IMR-90 (cell line): ENCODE measurements around the gene CFD. TPM values are rescaled to one million over a fixed set of nuclear protein-coding genes. Genes with fewer than 3 reads are reported as not detected.

Experiments
- ATAC-seq: fragments of 200-7000 bp; cut with Tn5 transposase; 2 replicates; pipeline ENCODE4 v1.9.1; 2020; ENCODE audit warnings: low read depth, mild to moderate bottlenecking, moderate library complexity
- BruUV-seq: library from RNA; stranded (reverse); fragments of 400-500 nt; replicated peaks from 2 replicates; lab custom pipeline; 2021; lab: Mats Ljungman, UMichigan
- CTCF ChIA-PET: fragments of 300-600 bp; formaldehyde crosslinking; extraction: SDS; loops from one replicate; lab custom pipeline; 2021; ENCODE audit warnings: antibody characterized with exemption; lab: Yijun Ruan, JAX
- POLR2A ChIA-PET: fragments of 300-600 bp; sonication (Branson Sonifier 250); formaldehyde crosslinking; loops from one replicate; lab custom pipeline; 2022; ENCODE audit warnings: antibody characterized with exemption; ENCODE audit not compliant: unreplicated experiment; lab: Charles Lee
- DNase-seq: peaks from one replicate; pipeline ENCODE4 v3.0.0; 2013
- H2AFZ ChIP-seq: replicated peaks from 2 replicates; pipeline ENCODE3; 2013; ENCODE audit warnings: low read length, mild to moderate bottlenecking; ENCODE audit not compliant: poor library complexity
- H2AK5ac ChIP-seq: 2 replicates; pipeline ENCODE4 v1.6.1; 2013; ENCODE audit warnings: low read depth, low read length, inconsistent platforms
- H2AK9ac ChIP-seq: replicated peaks from 2 replicates; pipeline ENCODE3; 2013; ENCODE audit warnings: mild to moderate bottlenecking, low read depth, low read length, moderate library complexity; ENCODE audit not compliant: poor library complexity
- H2BK120ac ChIP-seq: 2 replicates; pipeline ENCODE4 v1.6.1; 2013; ENCODE audit warnings: low read depth, low read length, inconsistent platforms
- H2BK15ac ChIP-seq: 3 replicates; pipeline ENCODE4 v1.6.1; 2013; ENCODE audit warnings: low read depth, low read length, inconsistent platforms
- H2BK20ac ChIP-seq: 2 replicates; pipeline ENCODE4 v1.6.1; 2013; ENCODE audit warnings: low read depth, mild to moderate bottlenecking, inconsistent platforms, low read length, moderate library complexity
- H2BK5ac ChIP-seq: 2 replicates; pipeline ENCODE4 v1.6.1; 2013; ENCODE audit warnings: mild to moderate bottlenecking, low read depth, low read length, inconsistent platforms; ENCODE audit not compliant: poor library complexity, severe bottlenecking
- H3K14ac ChIP-seq: replicated peaks from 2 replicates; pipeline ENCODE4 v1.6.1; 2013; ENCODE audit warnings: low read depth, low read length, inconsistent platforms
- H3K18ac ChIP-seq: 2 replicates; pipeline ENCODE4 v1.6.1; 2013; ENCODE audit warnings: low read depth, low read length, control low read depth
- H3K23ac ChIP-seq: 2 replicates; pipeline ENCODE4 v1.6.1; 2013; ENCODE audit warnings: low read depth, low read length, inconsistent platforms
- H3K27ac ChIP-seq: 2 replicates; pipeline ENCODE4 v1.5.1; 2013; ENCODE audit warnings: mild to moderate bottlenecking, control low read depth, low read length; ENCODE audit not compliant: insufficient read depth
- H3K27me3 ChIP-seq: 2 replicates; pipeline ENCODE4 v1.6.1; 2013; ENCODE audit warnings: low read length; ENCODE audit not compliant: control insufficient read depth, insufficient read depth
- H3K36me3 ChIP-seq: 2 replicates; pipeline ENCODE4 v1.6.1; 2013; ENCODE audit warnings: low read length, mixed read lengths; ENCODE audit not compliant: control insufficient read depth, insufficient read depth
- H3K4ac ChIP-seq: 2 replicates; pipeline ENCODE4 v1.6.1; 2013; ENCODE audit warnings: low read depth, low read length, inconsistent platforms
- H3K4me1 ChIP-seq: 2 replicates; pipeline ENCODE4 v1.6.1; 2013; ENCODE audit warnings: low read length, mixed read lengths; ENCODE audit not compliant: control insufficient read depth, insufficient read depth
- H3K4me2 ChIP-seq: 2 replicates; pipeline ENCODE4 v1.6.1; 2013; ENCODE audit warnings: low read depth, mild to moderate bottlenecking, control low read depth, low read length, moderate library complexity
- H3K4me3 ChIP-seq: 2 replicates; pipeline ENCODE4 v1.5.1; 2013; ENCODE audit warnings: low read depth, mild to moderate bottlenecking, control low read depth, low read length, moderate library complexity; ENCODE audit not compliant: insufficient read depth
- H3K56ac ChIP-seq: 2 replicates; pipeline ENCODE4 v1.6.1; 2013; ENCODE audit warnings: low read length, inconsistent platforms; ENCODE audit not compliant: insufficient read depth; ENCODE audit errors: extremely low read depth
- H3K79me1 ChIP-seq, 2 experiments: 2 replicates each; pipeline ENCODE4 v1.6.1; 2013; ENCODE audit warnings: low read length in 2 of 2, inconsistent platforms in 1 of 2, low read depth in 1 of 2
- H3K9ac ChIP-seq: 2 replicates; pipeline ENCODE4 v1.6.1; 2013; ENCODE audit warnings: low read depth, low read length, control low read depth
- H3K9me1 ChIP-seq: 2 replicates; pipeline ENCODE4 v1.6.1; 2013; ENCODE audit warnings: low read length, inconsistent platforms; ENCODE audit not compliant: insufficient read depth
- H3K9me3 ChIP-seq: 2 replicates; pipeline ENCODE4 v1.6.1; 2013; ENCODE audit warnings: low read length; ENCODE audit not compliant: control insufficient read depth, insufficient read depth
- H4K20me1 ChIP-seq: 2 replicates; pipeline ENCODE4 v1.6.1; 2013; ENCODE audit warnings: low read length, inconsistent platforms; ENCODE audit not compliant: insufficient read depth
- H4K5ac ChIP-seq: 2 replicates; pipeline ENCODE4 v1.6.1; 2013; ENCODE audit warnings: mild to moderate bottlenecking, low read depth, low read length, control low read depth
- H4K8ac ChIP-seq, 2 experiments: 2 replicates each; pipeline ENCODE4 v1.6.1; 2013; ENCODE audit warnings: low read depth in 2 of 2, low read length in 2 of 2, control low read depth in 1 of 2, inconsistent platforms in 1 of 2
- H4K91ac ChIP-seq: 2 replicates; pipeline ENCODE4 v1.6.1; 2013; ENCODE audit warnings: low read depth, low read length, inconsistent platforms; ENCODE audit not compliant: insufficient read depth
- BHLHE40 ChIP-seq: fragments of 150-350 bp; IDR thresholded peaks from 2 replicates; pipeline ENCODE4 v1.6.1; 2016; ENCODE audit warnings: mild to moderate bottlenecking, low read depth, low read length
- CEBPB ChIP-seq: IDR thresholded peaks from 2 replicates; pipeline ENCODE4 v1.6.1; 2012; ENCODE audit warnings: low read depth, low read length, improper control_type of control experiment
- CHD1 ChIP-seq: IDR thresholded peaks from 2 replicates; pipeline ENCODE4 v1.6.1; 2012; ENCODE audit warnings: low read depth, low read length, improper control_type of control experiment
- CTCF ChIP-seq: conservative IDR thresholded peaks from 2 replicates; pipeline ENCODE4 v1.5.1; 2012; ENCODE audit warnings: mild to moderate bottlenecking, low read depth, low read length, improper control_type of control experiment
- ELK1 ChIP-seq: fragments of 150-350 bp; IDR thresholded peaks from 2 replicates; pipeline ENCODE4 v1.6.1; 2016; ENCODE audit warnings: low read depth, mild to moderate bottlenecking, low read length, moderate library complexity, borderline replicate concordance
- FOS ChIP-seq: fragments of 150-350 bp; IDR thresholded peaks from 2 replicates; pipeline ENCODE4 v1.6.1; 2016; ENCODE audit warnings: low read depth, low read length
- MAFK ChIP-seq: IDR thresholded peaks from 2 replicates; pipeline ENCODE4 v1.6.1; 2012; ENCODE audit warnings: low read depth, low read length, improper control_type of control experiment
- MAZ ChIP-seq: IDR thresholded peaks from 2 replicates; pipeline ENCODE4 v1.6.1; 2012; ENCODE audit warnings: low read depth, mild to moderate bottlenecking, low read length, improper control_type of control experiment, moderate library complexity, borderline replicate concordance
- MXI1 ChIP-seq: IDR thresholded peaks from 2 replicates; pipeline ENCODE4 v1.6.1; 2012; ENCODE audit warnings: low read depth, mild to moderate bottlenecking, low read length, moderate library complexity, borderline replicate concordance
- NFE2L2 ChIP-seq: fragments of 150-350 bp; IDR thresholded peaks from 2 replicates; pipeline ENCODE4 v1.6.1; 2016; ENCODE audit warnings: low read depth, mild to moderate bottlenecking, low read length
- POLR2A ChIP-seq: IDR thresholded peaks from 2 replicates; pipeline ENCODE4 v1.6.1; 2012; ENCODE audit warnings: mild to moderate bottlenecking, low read depth, low read length
- RAD21 ChIP-seq: IDR thresholded peaks from 2 replicates; pipeline ENCODE4 v1.6.1; 2012; ENCODE audit warnings: low read length, improper control_type of control experiment
- RCOR1 ChIP-seq: IDR thresholded peaks from 2 replicates; pipeline ENCODE4 v1.6.1; 2012; ENCODE audit warnings: mild to moderate bottlenecking, low read length, improper control_type of control experiment; ENCODE audit not compliant: insufficient replicate concordance
- RFX5 ChIP-seq: IDR thresholded peaks from 2 replicates; pipeline ENCODE4 v1.8.0; 2012; ENCODE audit warnings: low read depth, mild to moderate bottlenecking, low read length, moderate library complexity
- SMC3 ChIP-seq: fragments of 150-350 bp; IDR thresholded peaks from 2 replicates; pipeline ENCODE4 v1.6.1; 2016; ENCODE audit warnings: low read depth, mild to moderate bottlenecking, antibody characterized with exemption, low read length, moderate library complexity
- USF2 ChIP-seq: fragments of 150-350 bp; IDR thresholded peaks from 2 replicates; pipeline ENCODE4 v1.6.1; 2017; ENCODE audit warnings: mild to moderate bottlenecking, antibody characterized with exemption, low read length, low read depth
- WGBS, 2 experiments: methylation state at CpG; one replicate each; pipeline versions ENCODE4 v1.1.5 to v1.1.7; 2013; ENCODE audit warnings: missing lambda C conversion rate in 2 of 2; ENCODE audit not compliant: insufficient read length in 1 of 2; ENCODE audit errors: extremely low coverage in 2 of 2; 5-methylcytosine and 5-hydroxymethylcytosine counted together
- dilution Hi-C: fragments of 300-500 bp; cut with HindIII; formaldehyde crosslinking; loops from one replicate; pipeline ENCODE4 v1.14.3; 2018; ENCODE audit warnings: low sequenced_read_pairs; ENCODE audit not compliant: unreplicated experiment
- in situ Hi-C: fragments of 300-500 bp; cut with MboI; formaldehyde crosslinking; loops from 3 replicates; pipeline ENCODE4 v1.14.3; 2019; ENCODE audit warnings: low sequenced_read_pairs, inconsistent platforms, mixed read lengths
- intact Hi-C: fragments of 100-400 bp; cut with micrococcal nuclease; formaldehyde crosslinking; loops from 2 replicates; pipeline ENCODE4 v1.10.0; 2022
- polyA plus RNA-seq, 3 experiments: library from polyadenylated mRNA; depleted of rRNA; stranded (reverse); fragments of >200 nt; gene quantifications; 2 replicates each; pipeline ENCODE4 v1.2.3, GENCODE V29; 2012; ENCODE audit warnings: low replicate concordance in 1 of 3
- total RNA-seq: library from RNA; depleted of rRNA; stranded (reverse); fragments of >200 nt; gene quantifications from 2 replicates; pipeline ENCODE4 v1.2.3, GENCODE V29; 2012

CFD gene
- total and polyA plus RNA-seq, 2 of the 4 experiments (the other 2 are of a cell fraction) = 1.4 to 2.8 TPM

DNA sequence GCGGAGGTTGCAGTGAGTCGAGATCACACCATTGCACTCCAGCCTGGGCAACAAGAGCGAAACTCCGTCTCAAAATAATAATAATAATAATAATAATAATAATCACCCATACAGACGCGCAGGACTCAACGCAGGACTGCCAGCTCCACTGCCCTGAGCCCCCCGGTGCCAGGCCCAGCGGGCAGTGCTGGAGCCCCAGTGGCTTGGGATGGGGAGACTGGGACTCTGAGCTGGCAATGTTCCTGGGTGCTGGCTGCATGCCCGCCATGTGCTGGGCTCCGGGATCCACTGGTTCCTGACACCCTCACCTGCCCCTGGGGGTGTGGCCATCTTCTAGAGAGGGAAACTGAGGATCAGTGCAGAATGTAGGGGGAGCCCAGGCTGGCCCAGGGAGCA, 32.2 kb upstream of the CFD start:
- H3K36me3 ChIP-seq = no peaks in the 10 kb centered on the region
- H3K9me1 ChIP-seq = no peaks in the 10 kb centered on the region
- H2AK9ac ChIP-seq = no peak overlapping the region
- CTCF ChIA-PET = no interaction called here
- no peak for TF ChIP-seq CEBPB
- no peak for TF ChIP-seq RAD21
- TF ChIP-seq ELK1 = no peak
- TF ChIP-seq RFX5 = no peak
- TF ChIP-seq FOS = no peak
- TF ChIP-seq CHD1 = no peak
- TF ChIP-seq NFE2L2 = no peak
- TF ChIP-seq MAZ = no peak
- TF ChIP-seq MXI1 = no peak
- TF ChIP-seq BHLHE40 = no peak
- no peak for TF ChIP-seq POLR2A
- no peak for TF ChIP-seq USF2
- TF ChIP-seq SMC3 = no peak
- no peak for TF ChIP-seq RCOR1
- TF ChIP-seq CTCF = no peak
- TF ChIP-seq MAFK = no peak
- H3K9me3 ChIP-seq = no peaks in the 10 kb centered on the region
- in situ Hi-C loops (no loop called here), dilution Hi-C loops (no loop called here), intact Hi-C loops (no loop called here)
- no peak for ATAC-seq
- no peak for DNase-seq
- no peak overlapping the region for H3K9ac ChIP-seq
- H4K20me1 ChIP-seq = no peaks in the 10 kb centered on the region
- H3K4me1 ChIP-seq = peaks cover 3% of the 10 kb centered on the region; the same call in 1 of the 2 replicates
- no peak overlapping the region for H3K4me3 ChIP-seq
- H2BK120ac ChIP-seq = no peak overlapping the region
- no peak overlapping the region for H2BK20ac ChIP-seq
- no peak overlapping the region for H4K8ac ChIP-seq
- H2BK15ac ChIP-seq = no peak overlapping the region
- BruUV-seq = no TSS peak
- H3K14ac ChIP-seq = no peak overlapping the region
- H3K79me1 ChIP-seq = no peaks in the 10 kb centered on the region
- no CpG with 5 or more reads among the region's 11 CpGs for WGBS, 2 experiments
- POLR2A ChIA-PET = no interaction called here
- no peak overlapping the region for H3K56ac ChIP-seq
- H3K4ac ChIP-seq = no peak overlapping the region
- H2AFZ ChIP-seq = no peak overlapping the region
- no peak overlapping the region for H3K23ac ChIP-seq
- H3K4me2 ChIP-seq = no peak overlapping the region
- no peak overlapping the region for H3K27ac ChIP-seq
- H4K5ac ChIP-seq = no peak overlapping the region
- H2BK5ac ChIP-seq = no peak overlapping the region
- peaks cover 2% of the 10 kb centered on the region; the same call in 1 of the 2 replicates for H3K27me3 ChIP-seq
- no peak overlapping the region for H3K18ac ChIP-seq
- no peak overlapping the region for H4K91ac ChIP-seq
- no peak overlapping the region for H2AK5ac ChIP-seq
